ENCODE measurements around the gene FLVCR2.

DNA sequence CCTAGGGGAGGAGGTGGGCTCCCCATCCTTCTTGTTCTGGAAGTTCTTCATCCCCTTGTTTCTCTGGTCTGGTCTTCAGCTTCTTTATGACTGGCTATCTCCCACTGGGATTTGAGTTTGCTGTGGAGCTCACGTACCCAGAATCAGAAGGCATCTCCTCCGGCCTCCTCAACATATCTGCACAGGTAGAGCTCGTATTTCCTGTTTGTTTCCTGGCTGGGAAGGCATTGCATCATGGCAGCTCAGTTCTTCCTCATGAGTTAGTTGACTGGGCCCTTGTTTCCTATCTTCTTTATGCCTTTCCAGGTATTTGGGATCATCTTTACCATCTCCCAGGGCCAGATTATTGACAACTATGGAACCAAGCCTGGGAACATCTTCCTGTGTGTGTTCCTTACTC lies 62.5 kb downstream of the FLVCR2 start:
- no peak for TF ChIP-seq FOXM1 (IDR thresholded peaks at IDR 0.05; ENCODE audit: borderline replicate concordance)
- TF ChIP-seq HDGF (IDR thresholded peaks at IDR 0.05; ENCODE audit: borderline replicate concordance): no peak
- no peak for TF ChIP-seq PKNOX1 (IDR thresholded peaks at IDR 0.05)
- TF ChIP-seq SP1 (IDR thresholded peaks at IDR 0.05): no peak
- no peak for TF ChIP-seq FOXK2 (IDR thresholded peaks at IDR 0.05)
- no peak for TF ChIP-seq ZNF384 (IDR thresholded peaks at IDR 0.05)
- TF ChIP-seq NFRKB (IDR thresholded peaks at IDR 0.05): no peak
- no peak for TF ChIP-seq ELF4 (IDR thresholded peaks at IDR 0.05)
- no peak for TF ChIP-seq SUZ12 (IDR thresholded peaks at IDR 0.05)
- no peak for TF ChIP-seq TARDBP (IDR thresholded peaks at IDR 0.05)
- no peak for TF ChIP-seq ARNT (IDR thresholded peaks at IDR 0.05)
- TF ChIP-seq BHLHE40 (IDR thresholded peaks at IDR 0.05; ENCODE audit: borderline replicate concordance): no peak
- TF ChIP-seq CTBP1 (IDR thresholded peaks at IDR 0.05; ENCODE audit: borderline replicate concordance): no peak

Measured in HEK293T (cell line).